H1 (cell line): ENCODE measurements around the gene CRADD. TPM values are rescaled to one million over a fixed set of nuclear protein-coding genes. Genes with fewer than 3 reads are reported as not detected.
A peak's percentile ranks its signal among the peaks of the same experiment; 100 is the strongest.

Experiments used
- BRCA1 ChIP-seq: IDR thresholded peaks from 2 replicates; pipeline ENCODE4 v1.6.1; 2012; ENCODE audit warnings: low read depth, low read length, improper control_type of control experiment
- CEBPB ChIP-seq: IDR thresholded peaks from 2 replicates; pipeline ENCODE4 v1.6.1; 2012; ENCODE audit warnings: low read depth, low read length
- CREB1 ChIP-seq: IDR thresholded peaks from 2 replicates; pipeline ENCODE4 v1.6.1; 2012; ENCODE audit warnings: inconsistent platforms
- EGR1 ChIP-seq: IDR thresholded peaks from 2 replicates; pipeline ENCODE4 v1.6.1; 2011; ENCODE audit warnings: low read depth, low read length, borderline replicate concordance
- PHF8 ChIP-seq: fragments of 200-600 bp; sonication (generic); conservative IDR thresholded peaks from 2 replicates; pipeline ENCODE4 v1.7.1; 2012; ENCODE audit warnings: low read depth, mild to moderate bottlenecking, inconsistent platforms, low read length, moderate library complexity
- RAD21 ChIP-seq, 2 experiments: IDR thresholded peaks in 1 of 2; conservative IDR thresholded peaks in 1 of 2; 2 replicates each; pipeline ENCODE4 v1.6.1; 2011; ENCODE audit warnings: low read depth in 2 of 2, low read length in 2 of 2, improper control_type of control experiment in 1 of 2, inconsistent platforms in 1 of 2, mild to moderate bottlenecking in 1 of 2, moderate library complexity in 1 of 2
- RNF2 ChIP-seq: fragments of 200-900, 300-1000 bp; sonication (generic); IDR thresholded peaks from 2 replicates; pipeline ENCODE4 v1.7.1; 2016; ENCODE audit warnings: borderline replicate concordance, low read depth, mild to moderate bottlenecking, antibody characterized with exemption, low read length; ENCODE audit not compliant: poor library complexity, severe bottlenecking; ENCODE audit errors: missing control alignments
- polyA plus RNA-seq, 7 experiments: library from polyadenylated mRNA; depleted of rRNA in 3 of 7; stranded (reverse) in 5 of 7; unstranded in 2 of 7; fragments of >200 nt in 5 of 7; fragments of 200-250 nt in 2 of 7; gene quantifications; 1 replicate in 5 of 7; 2 replicates in 1 of 7; 4 replicates in 1 of 7; pipeline versions ENCODE4 v1.2.1 to v1.2.3, GENCODE V29; 2011 to 2013; ENCODE audit warnings: missing spikeins in 2 of 7, mixed read lengths in 2 of 7
- total RNA-seq: library from RNA; stranded (reverse); fragmentation: NEBNext Ultra II Directional; extraction: Animal tissue kit (Norgen Biotek cat#: 25700); gene quantifications from 2 replicates; pipeline ENCODE4 v1.2.1, GENCODE V29; 2021
- TF ChIP-seq, protein P1 (sequence below): fragments of 300-600 bp; sonication (generic); IDR thresholded peaks from 2 replicates; pipeline ENCODE4 v1.7.1; 2012; ENCODE audit warnings: low read length, moderate library complexity, mild to moderate bottlenecking, inconsistent platforms; ENCODE audit not compliant: insufficient replicate concordance

The CRADD gene
- total and polyA plus RNA-seq, 2 of the 8 experiments (the other 6 are each of a cell fraction or from before 2014, with no cell fraction given): 8.1 to 15.4 TPM

GRCh38 chr12:93763746-93764147 lies 86.6 kb downstream of the CRADD start (continued):
- TF ChIP-seq, protein P1, sequence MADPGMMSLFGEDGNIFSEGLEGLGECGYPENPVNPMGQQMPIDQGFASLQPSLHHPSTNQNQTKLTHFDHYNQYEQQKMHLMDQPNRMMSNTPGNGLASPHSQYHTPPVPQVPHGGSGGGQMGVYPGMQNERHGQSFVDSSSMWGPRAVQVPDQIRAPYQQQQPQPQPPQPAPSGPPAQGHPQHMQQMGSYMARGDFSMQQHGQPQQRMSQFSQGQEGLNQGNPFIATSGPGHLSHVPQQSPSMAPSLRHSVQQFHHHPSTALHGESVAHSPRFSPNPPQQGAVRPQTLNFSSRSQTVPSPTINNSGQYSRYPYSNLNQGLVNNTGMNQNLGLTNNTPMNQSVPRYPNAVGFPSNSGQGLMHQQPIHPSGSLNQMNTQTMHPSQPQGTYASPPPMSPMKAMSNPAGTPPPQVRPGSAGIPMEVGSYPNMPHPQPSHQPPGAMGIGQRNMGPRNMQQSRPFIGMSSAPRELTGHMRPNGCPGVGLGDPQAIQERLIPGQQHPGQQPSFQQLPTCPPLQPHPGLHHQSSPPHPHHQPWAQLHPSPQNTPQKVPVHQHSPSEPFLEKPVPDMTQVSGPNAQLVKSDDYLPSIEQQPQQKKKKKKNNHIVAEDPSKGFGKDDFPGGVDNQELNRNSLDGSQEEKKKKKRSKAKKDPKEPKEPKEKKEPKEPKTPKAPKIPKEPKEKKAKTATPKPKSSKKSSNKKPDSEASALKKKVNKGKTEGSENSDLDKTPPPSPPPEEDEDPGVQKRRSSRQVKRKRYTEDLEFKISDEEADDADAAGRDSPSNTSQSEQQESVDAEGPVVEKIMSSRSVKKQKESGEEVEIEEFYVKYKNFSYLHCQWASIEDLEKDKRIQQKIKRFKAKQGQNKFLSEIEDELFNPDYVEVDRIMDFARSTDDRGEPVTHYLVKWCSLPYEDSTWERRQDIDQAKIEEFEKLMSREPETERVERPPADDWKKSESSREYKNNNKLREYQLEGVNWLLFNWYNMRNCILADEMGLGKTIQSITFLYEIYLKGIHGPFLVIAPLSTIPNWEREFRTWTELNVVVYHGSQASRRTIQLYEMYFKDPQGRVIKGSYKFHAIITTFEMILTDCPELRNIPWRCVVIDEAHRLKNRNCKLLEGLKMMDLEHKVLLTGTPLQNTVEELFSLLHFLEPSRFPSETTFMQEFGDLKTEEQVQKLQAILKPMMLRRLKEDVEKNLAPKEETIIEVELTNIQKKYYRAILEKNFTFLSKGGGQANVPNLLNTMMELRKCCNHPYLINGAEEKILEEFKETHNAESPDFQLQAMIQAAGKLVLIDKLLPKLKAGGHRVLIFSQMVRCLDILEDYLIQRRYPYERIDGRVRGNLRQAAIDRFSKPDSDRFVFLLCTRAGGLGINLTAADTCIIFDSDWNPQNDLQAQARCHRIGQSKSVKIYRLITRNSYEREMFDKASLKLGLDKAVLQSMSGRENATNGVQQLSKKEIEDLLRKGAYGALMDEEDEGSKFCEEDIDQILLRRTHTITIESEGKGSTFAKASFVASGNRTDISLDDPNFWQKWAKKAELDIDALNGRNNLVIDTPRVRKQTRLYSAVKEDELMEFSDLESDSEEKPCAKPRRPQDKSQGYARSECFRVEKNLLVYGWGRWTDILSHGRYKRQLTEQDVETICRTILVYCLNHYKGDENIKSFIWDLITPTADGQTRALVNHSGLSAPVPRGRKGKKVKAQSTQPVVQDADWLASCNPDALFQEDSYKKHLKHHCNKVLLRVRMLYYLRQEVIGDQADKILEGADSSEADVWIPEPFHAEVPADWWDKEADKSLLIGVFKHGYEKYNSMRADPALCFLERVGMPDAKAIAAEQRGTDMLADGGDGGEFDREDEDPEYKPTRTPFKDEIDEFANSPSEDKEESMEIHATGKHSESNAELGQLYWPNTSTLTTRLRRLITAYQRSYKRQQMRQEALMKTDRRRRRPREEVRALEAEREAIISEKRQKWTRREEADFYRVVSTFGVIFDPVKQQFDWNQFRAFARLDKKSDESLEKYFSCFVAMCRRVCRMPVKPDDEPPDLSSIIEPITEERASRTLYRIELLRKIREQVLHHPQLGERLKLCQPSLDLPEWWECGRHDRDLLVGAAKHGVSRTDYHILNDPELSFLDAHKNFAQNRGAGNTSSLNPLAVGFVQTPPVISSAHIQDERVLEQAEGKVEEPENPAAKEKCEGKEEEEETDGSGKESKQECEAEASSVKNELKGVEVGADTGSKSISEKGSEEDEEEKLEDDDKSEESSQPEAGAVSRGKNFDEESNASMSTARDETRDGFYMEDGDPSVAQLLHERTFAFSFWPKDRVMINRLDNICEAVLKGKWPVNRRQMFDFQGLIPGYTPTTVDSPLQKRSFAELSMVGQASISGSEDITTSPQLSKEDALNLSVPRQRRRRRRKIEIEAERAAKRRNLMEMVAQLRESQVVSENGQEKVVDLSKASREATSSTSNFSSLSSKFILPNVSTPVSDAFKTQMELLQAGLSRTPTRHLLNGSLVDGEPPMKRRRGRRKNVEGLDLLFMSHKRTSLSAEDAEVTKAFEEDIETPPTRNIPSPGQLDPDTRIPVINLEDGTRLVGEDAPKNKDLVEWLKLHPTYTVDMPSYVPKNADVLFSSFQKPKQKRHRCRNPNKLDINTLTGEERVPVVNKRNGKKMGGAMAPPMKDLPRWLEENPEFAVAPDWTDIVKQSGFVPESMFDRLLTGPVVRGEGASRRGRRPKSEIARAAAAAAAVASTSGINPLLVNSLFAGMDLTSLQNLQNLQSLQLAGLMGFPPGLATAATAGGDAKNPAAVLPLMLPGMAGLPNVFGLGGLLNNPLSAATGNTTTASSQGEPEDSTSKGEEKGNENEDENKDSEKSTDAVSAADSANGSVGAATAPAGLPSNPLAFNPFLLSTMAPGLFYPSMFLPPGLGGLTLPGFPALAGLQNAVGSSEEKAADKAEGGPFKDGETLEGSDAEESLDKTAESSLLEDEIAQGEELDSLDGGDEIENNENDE: no peak
- TF ChIP-seq PHF8 (no peak), BRCA1 (no peak), CEBPB (no peak), RNF2 (no peak), CREB1 (no peak), EGR1 (no peak), RAD21 (IDR thresholded peaks at IDR 0.05 in 1 of 2, conservative IDR thresholded peaks at IDR 0.05 in 1 of 2; ENCODE audit: low read depth in 2 of 2, low read length in 2 of 2) (peak; percentile 47 to 63)
